Liver (tissue), 3 donors: Measurements from ENCODE around the gene ANP32B.
"Not testable (repeated sequence)": the region's sequence is repeated elsewhere in the genome, so short reads cannot be mapped to it uniquely, and the experiment has no call there.

ENCODE experiments used
- CTCF ChIP-seq: fragments of 150-350 bp; IDR thresholded peaks from 2 replicates; pipeline ENCODE4 v1.5.1; 2017; ENCODE audit warnings: improper control_type of control experiment, low read depth, low read length; ENCODE audit not compliant: missing input control
- HNF4A ChIP-seq, 2 donors: conservative IDR thresholded peaks; 2 replicates each; pipeline ENCODE4 v1.6.1; 2016; ENCODE audit warnings: antibody characterized with exemption in 2 of 2, mild to moderate bottlenecking in 2 of 2
- NR2F2 ChIP-seq: IDR thresholded peaks from 2 replicates; pipeline ENCODE4 v1.6.1; 2016; ENCODE audit warnings: antibody characterized with exemption
- RAD21 ChIP-seq, 2 donors: IDR thresholded peaks; 2 replicates each; pipeline ENCODE4 v1.6.1; 2016; ENCODE audit warnings: antibody characterized with exemption in 2 of 2, mild to moderate bottlenecking in 2 of 2
- YY1 ChIP-seq: IDR thresholded peaks from 2 replicates; pipeline ENCODE4 v1.6.1; 2016; ENCODE audit warnings: antibody characterized with exemption, mild to moderate bottlenecking
- TF ChIP-seq, protein P1 (sequence below): IDR thresholded peaks from 2 replicates; pipeline ENCODE4 v1.6.1; 2016; ENCODE audit warnings: antibody characterized with exemption, mild to moderate bottlenecking
- donor health status: healthy.
- donor health status: healthy.

DNA sequence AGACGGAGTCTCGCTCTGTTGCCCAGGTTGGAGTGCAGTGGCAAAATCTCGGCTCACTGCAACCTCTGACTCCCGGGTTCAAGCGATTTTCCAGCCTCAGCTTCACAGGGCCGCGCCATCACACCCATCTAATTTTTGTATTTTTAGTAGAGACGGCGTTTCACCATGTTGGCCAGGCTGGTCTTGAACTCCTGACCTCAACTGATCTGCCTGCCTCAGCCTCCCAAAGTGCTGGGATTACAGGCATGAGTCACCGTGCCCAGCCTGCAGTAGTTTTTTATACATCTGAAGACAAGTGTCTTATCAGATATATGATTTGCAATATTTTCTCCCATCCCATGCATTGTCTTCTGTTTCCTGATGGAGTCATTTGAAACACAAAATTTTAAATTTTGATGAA lies 6.5 kb upstream of the ANP32B start:
- TF ChIP-seq CTCF; YY1; HNF4A (conservative IDR thresholded peaks at IDR 0.05); RAD21 (IDR thresholded peaks at IDR 0.05); NR2F2: not testable (repeated sequence)
- TF ChIP-seq, protein P1, sequence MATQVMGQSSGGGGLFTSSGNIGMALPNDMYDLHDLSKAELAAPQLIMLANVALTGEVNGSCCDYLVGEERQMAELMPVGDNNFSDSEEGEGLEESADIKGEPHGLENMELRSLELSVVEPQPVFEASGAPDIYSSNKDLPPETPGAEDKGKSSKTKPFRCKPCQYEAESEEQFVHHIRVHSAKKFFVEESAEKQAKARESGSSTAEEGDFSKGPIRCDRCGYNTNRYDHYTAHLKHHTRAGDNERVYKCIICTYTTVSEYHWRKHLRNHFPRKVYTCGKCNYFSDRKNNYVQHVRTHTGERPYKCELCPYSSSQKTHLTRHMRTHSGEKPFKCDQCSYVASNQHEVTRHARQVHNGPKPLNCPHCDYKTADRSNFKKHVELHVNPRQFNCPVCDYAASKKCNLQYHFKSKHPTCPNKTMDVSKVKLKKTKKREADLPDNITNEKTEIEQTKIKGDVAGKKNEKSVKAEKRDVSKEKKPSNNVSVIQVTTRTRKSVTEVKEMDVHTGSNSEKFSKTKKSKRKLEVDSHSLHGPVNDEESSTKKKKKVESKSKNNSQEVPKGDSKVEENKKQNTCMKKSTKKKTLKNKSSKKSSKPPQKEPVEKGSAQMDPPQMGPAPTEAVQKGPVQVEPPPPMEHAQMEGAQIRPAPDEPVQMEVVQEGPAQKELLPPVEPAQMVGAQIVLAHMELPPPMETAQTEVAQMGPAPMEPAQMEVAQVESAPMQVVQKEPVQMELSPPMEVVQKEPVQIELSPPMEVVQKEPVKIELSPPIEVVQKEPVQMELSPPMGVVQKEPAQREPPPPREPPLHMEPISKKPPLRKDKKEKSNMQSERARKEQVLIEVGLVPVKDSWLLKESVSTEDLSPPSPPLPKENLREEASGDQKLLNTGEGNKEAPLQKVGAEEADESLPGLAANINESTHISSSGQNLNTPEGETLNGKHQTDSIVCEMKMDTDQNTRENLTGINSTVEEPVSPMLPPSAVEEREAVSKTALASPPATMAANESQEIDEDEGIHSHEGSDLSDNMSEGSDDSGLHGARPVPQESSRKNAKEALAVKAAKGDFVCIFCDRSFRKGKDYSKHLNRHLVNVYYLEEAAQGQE, result not testable (repeated sequence)
